K562 (cell line): Measurements from ENCODE around the gene SCAMP3. TPM values are rescaled to one million over a fixed set of nuclear protein-coding genes. Genes with fewer than 3 reads are reported as not detected.

ENCODE experiments used
- ATAC-seq: fragments of 200-7000 bp; cut with Tn5 transposase; 3 replicates; pipeline ENCODE4 v1.9.1; 2020; ENCODE audit warnings: moderate library complexity
- BruUV-seq: library from RNA; stranded (reverse); fragments of 400-500 nt; replicated peaks from 2 replicates; lab custom pipeline; 2021; lab: Mats Ljungman, UMichigan
- CTCF ChIA-PET: fragments of 300-600 bp; formaldehyde crosslinking; extraction: SDS; loops from one replicate; lab custom pipeline; 2021; ENCODE audit warnings: low intra/inter-chr PET ratio; lab: Yijun Ruan, JAX
- POLR2A ChIA-PET: fragments of 300-600, 350-650 bp; sonication (Branson Sonifier 250); formaldehyde crosslinking; extraction: SDS; loops from one replicate; lab custom pipeline; 2021; ENCODE audit warnings: antibody characterized with exemption, inconsistent platforms; lab: Yijun Ruan, JAX
- DNase-seq, 4 experiments: peaks; one replicate each; pipeline versions ENCODE4 v3.0.0 to v3.0.0-alpha.2; 2011 to 2018; ENCODE audit warnings: low spot score in 3 of 4, mixed read lengths in 3 of 4; ENCODE audit errors: extremely low read depth in 1 of 4
- FAIRE-seq: peaks from 2 replicates; lab custom pipeline; 2011; peaks lifted over from hg19 to GRCh38; lab: Jason Lieb, UNC
- H2AFZ ChIP-seq: 2 replicates; pipeline ENCODE4 v1.6.0; 2011; ENCODE audit warnings: low read depth, low read length, control low read depth, inconsistent platforms
- H3K27ac ChIP-seq: fragments of 200-600 bp; 3 replicates; pipeline ENCODE4 v1.8.0; 2011; ENCODE audit warnings: low read depth, mild to moderate bottlenecking, control low read depth, inconsistent platforms, low read length, moderate library complexity, mixed read lengths; ENCODE audit errors: extremely low read depth
- H3K27me3 ChIP-seq, 2 experiments: fragments of 300-600 bp in 1 of 2; 2 replicates in 1 of 2; 3 replicates in 1 of 2; pipeline versions ENCODE4 v1.6.0 to v1.8.0; 2011; ENCODE audit warnings: inconsistent platforms in 2 of 2, low read length in 2 of 2, mild to moderate bottlenecking in 1 of 2, mixed read lengths in 1 of 2, moderate library complexity in 1 of 2; ENCODE audit not compliant: control insufficient read depth in 2 of 2, insufficient read depth in 2 of 2
- H3K36me3 ChIP-seq: fragments of 300-600 bp; 3 replicates; pipeline ENCODE4 v1.8.0; 2011; ENCODE audit warnings: mild to moderate bottlenecking, low read length, inconsistent platforms; ENCODE audit not compliant: control insufficient read depth, insufficient read depth
- H3K4me1 ChIP-seq, 2 experiments: fragments of 200-600 bp in 1 of 2; replicated peaks in 1 of 2; 2 replicates in 1 of 2; 3 replicates in 1 of 2; pipeline versions ENCODE4 v1.5.1 to v1.8.0; 2011; ENCODE audit warnings: inconsistent platforms in 2 of 2, low read length in 2 of 2, mild to moderate bottlenecking in 1 of 2, mixed read lengths in 1 of 2, moderate library complexity in 1 of 2; ENCODE audit not compliant: control insufficient read depth in 2 of 2, insufficient read depth in 2 of 2
- H3K4me2 ChIP-seq: 2 replicates; pipeline ENCODE4 v1.6.1; 2011; ENCODE audit warnings: low read length, control low read depth, inconsistent platforms, mixed read lengths; ENCODE audit not compliant: insufficient read depth
- H3K4me3 ChIP-seq: fragments of 200-600 bp; sonication (generic), shearing (Covaris generic); 2 replicates; pipeline ENCODE4 v1.5.1; 2016; ENCODE audit warnings: control low read depth, inconsistent platforms
- H3K79me2 ChIP-seq: fragments of 200-600 bp; 3 replicates; pipeline ENCODE4 v1.8.0; 2011; ENCODE audit warnings: low read length, inconsistent platforms; ENCODE audit not compliant: control insufficient read depth, insufficient read depth
- H3K9ac ChIP-seq, 2 experiments: 2 replicates each; pipeline versions ENCODE4 v1.6.0 to v1.6.1; 2011; ENCODE audit warnings: low read depth in 2 of 2, low read length in 2 of 2, control low read depth in 1 of 2, inconsistent platforms in 1 of 2, mild to moderate bottlenecking in 1 of 2, mixed read lengths in 1 of 2; ENCODE audit not compliant: insufficient read depth in 1 of 2
- H3K9me1 ChIP-seq: one replicate; pipeline ENCODE4 v1.6.0; 2011; ENCODE audit warnings: inconsistent platforms, mild to moderate bottlenecking, low read length, moderate library complexity; ENCODE audit not compliant: control insufficient read depth, insufficient read depth
- H3K9me3 ChIP-seq: replicated peaks from 2 replicates; pipeline ENCODE4 v1.5.1; 2011; ENCODE audit warnings: low read depth, low read length, inconsistent platforms; ENCODE audit not compliant: control insufficient read depth, insufficient read depth
- H4K20me1 ChIP-seq: replicated peaks from 2 replicates; pipeline ENCODE4 v1.6.1; 2011; ENCODE audit warnings: low read length, inconsistent platforms, mixed read lengths; ENCODE audit not compliant: control insufficient read depth, insufficient read depth
- CHD2 ChIP-seq: IDR thresholded peaks from 2 replicates; pipeline ENCODE4 v1.6.1; 2011; ENCODE audit warnings: low read depth, low read length
- EP400 ChIP-seq: fragments of 450-650 bp; IDR thresholded peaks from 2 replicates; pipeline ENCODE4 v1.6.1; 2017; ENCODE audit warnings: antibody characterized with exemption, mild to moderate bottlenecking, moderate library complexity
- EWSR1 ChIP-seq: fragments of 450-650 bp; IDR thresholded peaks from 2 replicates; pipeline ENCODE4 v1.6.1; 2018; ENCODE audit warnings: borderline replicate concordance, mild to moderate bottlenecking, low read depth, moderate library complexity; ENCODE audit not compliant: partially characterized antibody
- KLF13 ChIP-seq: fragments of 450-650 bp; IDR thresholded peaks from 2 replicates; pipeline ENCODE4 v1.6.1; 2016; ENCODE audit warnings: missing genetic modification characterization, low read depth, mild to moderate bottlenecking, missing compliant biosample characterization, moderate library complexity, borderline replicate concordance
- MLLT1 ChIP-seq, 2 experiments: fragments of 450-650 bp; IDR thresholded peaks; 2 replicates each; pipeline ENCODE4 v1.6.1; 2016
- PCBP1 ChIP-seq: fragments of 200-400 bp; formaldehyde crosslinking; IDR thresholded peaks from 2 replicates; pipeline ENCODE4 v1.6.1; 2018; ENCODE audit warnings: mild to moderate bottlenecking, low read depth, low read length; ENCODE audit not compliant: poor library complexity, severe bottlenecking
- PML ChIP-seq: IDR thresholded peaks from 2 replicates; pipeline ENCODE4 v1.6.1; 2012; ENCODE audit warnings: low read length, inconsistent platforms
- PRPF4 ChIP-seq: fragments of 200-400 bp; formaldehyde crosslinking; IDR thresholded peaks from one replicate; pipeline ENCODE4 v1.6.1; 2017; ENCODE audit warnings: low read length, low read depth, mild to moderate bottlenecking; ENCODE audit not compliant: insufficient read depth, poor library complexity, severe bottlenecking
- SIRT6 ChIP-seq: IDR thresholded peaks from one replicate; pipeline ENCODE4 v1.6.1; 2012; ENCODE audit warnings: low read depth, mild to moderate bottlenecking, control low read depth, inconsistent platforms, low read length, moderate library complexity
- SMARCA5 ChIP-seq: fragments of 450-650 bp; IDR thresholded peaks from 2 replicates; pipeline ENCODE4 v1.6.1; 2016
- THAP7 ChIP-seq: fragments of 250-450 bp; sonication (Bioruptor Pico); IDR thresholded peaks from 2 replicates; pipeline ENCODE4 v1.5.0; 2021
- USF1 ChIP-seq: sonication (generic); formaldehyde crosslinking; IDR thresholded peaks from 2 replicates; pipeline ENCODE4 v1.9.0; 2022; ENCODE audit warnings: mild to moderate bottlenecking, missing genetic modification reagents
- ZNF143 ChIP-seq: sonication (generic); formaldehyde crosslinking; IDR thresholded peaks from 2 replicates; pipeline ENCODE4 v1.9.0; 2022; ENCODE audit warnings: mild to moderate bottlenecking, missing genetic modification reagents
- ZNF3 ChIP-seq: fragments of 250-450 bp; sonication (Bioruptor Pico); IDR thresholded peaks from 2 replicates; pipeline ENCODE4 v1.5.0; 2021; ENCODE audit warnings: mild to moderate bottlenecking, moderate library complexity
- WGBS: fragments of 100-300 bp; shearing (Covaris generic); methylation state at CpG from one replicate; pipeline ENCODE4 v1.1.6; 2016; ENCODE audit warnings: low coverage, mixed read lengths; ENCODE audit not compliant: insufficient coverage; ENCODE audit errors: missing lambda C conversion rate; 5-methylcytosine and 5-hydroxymethylcytosine counted together
- in situ Hi-C: fragments of 300-500 bp; cut with MboI; formaldehyde crosslinking; loops from 4 replicates; pipeline ENCODE4 v1.15.0; 2018; ENCODE audit warnings: inconsistent platforms, mixed read lengths
- intact Hi-C: fragments of 100-400 bp; cut with micrococcal nuclease; formaldehyde crosslinking; loops from 2 replicates; pipeline ENCODE4 v1.14.2; 2022
- polyA plus RNA-seq, 8 experiments: library from polyadenylated mRNA; depleted of rRNA in 4 of 8; stranded (reverse) in 5 of 8; unstranded in 3 of 8; fragments of >200 nt; fragmentation: Nextera tagmentation in 2 of 8; fragmentation: Illumina TruSeq in 1 of 8; extraction: Ambion mirVana in 2 of 8; extraction: Trizol in 1 of 8; gene quantifications; 2 replicates each; pipeline versions ENCODE4 v1.2.1 to v1.2.3, GENCODE V29; 2011 to 2014; ENCODE audit warnings: inconsistent platforms in 1 of 8, missing spikeins in 1 of 8
- total RNA-seq, 7 experiments: library from RNA; depleted of rRNA in 6 of 7; stranded (reverse); fragments of >200 nt in 6 of 7; fragmentation: Illumina TruSeq in 2 of 7; extraction: Trizol in 2 of 7; gene quantifications; 2 replicates each; pipeline versions ENCODE4 v1.2.1 to v1.2.3, GENCODE V29; 2011 to 2021; ENCODE audit warnings: low replicate concordance in 1 of 7

Gene SCAMP3
- total and polyA plus RNA-seq, 9 of the 15 experiments (the other 6 are each of a cell fraction or from before 2014, with no cell fraction given): 14.2 to 131 (median 86.1) TPM

- peak overlapping the region in 1 of 2 experiments; percentile 97; a peak in 3 of 4 replicates for H3K9ac ChIP-seq
- peak overlapping the region; percentile 58; the same call in 1 of the 2 replicates for H3K4me3 ChIP-seq
- peaks cover 25 to 48% of the 10 kb centered on the region in 2 experiments for H3K4me1 ChIP-seq
- no peaks in the 10 kb centered on the region for H3K9me3 ChIP-seq
- 81% methylated on average over 5 of the region's 5 CpGs for WGBS
- ChIA-PET CTCF (interaction anchor here (0.6 to 1.2 kb wide), 2 partner anchors 57 to 70 kb away, joined by 4 read pairs; no protein-coding TSS in a partner anchor), POLR2A (interaction anchor here (3.4 kb wide), 1 partner anchor 8 kb away, joined by 29 read pairs; the partner anchor contains the start of gene SCAMP3)
- DNase-seq: no peak
- H2AFZ ChIP-seq: no peak overlapping the region
- intact Hi-C loops: loop anchor here (5.0 to 10.0 kb wide), 2 partner anchors 252 to 339 kb away; no protein-coding TSS in a partner anchor
- no peak for FAIRE-seq
- peaks cover 18% of the 10 kb centered on the region for H3K79me2 ChIP-seq
- TF ChIP-seq SMARCA5: no peak
- no peak for TF ChIP-seq CHD2
- TF ChIP-seq MLLT1 (IDR thresholded peaks at IDR 0.05): no peak
- TF ChIP-seq PML: no peak
- TF ChIP-seq PCBP1: no peak
- no peak for TF ChIP-seq USF1 (CRISPR knock-in tag)
- no peak for TF ChIP-seq EP400
- TF ChIP-seq THAP7 (CRISPR knock-in tag): no peak
- no peak for TF ChIP-seq ZNF143 (CRISPR knock-in tag)
- TF ChIP-seq PRPF4: no peak
- TF ChIP-seq ZNF3 (CRISPR knock-in tag): no peak
- no peak for TF ChIP-seq SIRT6
- no peak for TF ChIP-seq EWSR1
- TF ChIP-seq KLF13: no peak
- TF ChIP-seq, all 486 proteins: peak for 0
- no peak for ATAC-seq
- in situ Hi-C loops: loop anchor here (10.0 kb wide), 1 partner anchor 342 kb away; no protein-coding TSS in a partner anchor
- H3K4me2 ChIP-seq: peak overlapping the region; percentile 81
- peaks cover 38% of the 10 kb centered on the region; the same call in 2 of the 3 replicates for H3K36me3 ChIP-seq
- BruUV-seq: TSS peak; percentile 17
- no peaks in the 10 kb centered on the region for H4K20me1 ChIP-seq
- H3K27ac ChIP-seq: no peak overlapping the region; the same call in 2 of the 3 replicates
- no peaks in the 10 kb centered on the region for H3K27me3 ChIP-seq
- H3K9me1 ChIP-seq: no peaks in the 10 kb centered on the region
Measured at GRCh38 chr1:155253208-155253607, 9.0 kb downstream of the SCAMP3 start.
